HL-60/S4 treated with phorbol 12-myristate 13-acetate at 8.2 ng/mL for 4 days and 3 days (cell line): Measurements from ENCODE around the gene WRNIP1.

Experiments
- in situ Hi-C: fragments of 300-500 bp; cut with MboI; formaldehyde crosslinking; loops from 2 replicates; pipeline ENCODE4 v1.15.0; 2022; ENCODE audit warnings: low sequenced_read_pairs

The WRNIP1 gene

DNA sequence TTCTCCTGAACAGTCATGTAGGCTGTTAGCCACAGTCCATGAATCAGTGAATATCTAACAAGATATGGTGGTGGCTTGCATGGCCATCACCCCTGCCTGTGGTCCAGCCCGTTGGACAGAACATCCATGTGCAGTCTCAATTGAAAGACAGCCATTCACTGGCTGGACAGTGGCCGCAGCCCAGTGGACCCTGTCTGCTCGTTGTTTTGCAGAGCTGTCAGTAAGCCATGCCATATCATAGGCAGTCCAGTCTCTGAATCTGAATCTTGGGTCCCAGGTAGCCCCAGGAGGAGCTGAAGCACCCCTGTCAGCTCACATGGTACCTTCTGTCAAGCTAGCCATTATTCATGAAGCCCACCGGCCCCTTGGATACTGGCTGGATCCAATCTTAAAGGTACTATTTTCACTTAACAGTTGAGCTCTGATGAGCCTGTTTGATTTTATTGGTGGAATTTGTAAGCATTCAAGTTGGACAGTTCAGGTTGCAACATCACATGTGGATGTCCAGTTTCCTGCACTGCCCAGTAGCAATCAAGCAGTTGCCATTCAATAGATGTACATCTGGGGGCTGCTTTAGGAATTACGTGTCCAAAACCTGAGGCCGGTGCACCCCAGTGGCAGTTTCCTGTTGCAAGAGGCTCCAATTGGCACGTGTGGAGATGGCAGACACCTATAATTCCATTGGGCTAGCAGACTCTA is 38.7 kb downstream of the WRNIP1 start:
- in situ Hi-C loops, result no loop called here

DNA sequence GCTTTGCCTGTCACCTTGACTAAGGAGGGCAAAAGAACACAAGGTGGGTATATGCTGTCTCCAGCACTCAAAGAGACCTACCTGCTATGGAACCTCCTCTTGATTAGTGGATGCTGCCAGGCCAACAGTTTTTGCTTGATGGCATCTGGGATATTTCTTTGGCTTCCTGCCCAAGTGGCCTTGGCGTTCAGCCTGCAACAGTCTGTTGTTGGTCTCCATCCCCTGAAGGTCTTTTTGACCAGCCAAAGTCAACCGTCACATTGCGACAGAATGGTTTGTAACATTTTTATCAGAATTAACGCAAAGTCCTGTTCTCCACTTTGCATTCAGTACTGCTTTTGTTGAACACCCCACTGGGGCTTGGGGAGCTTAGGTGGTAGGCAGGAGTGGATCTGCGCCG is 39.3 kb downstream of the WRNIP1 start:
- in situ Hi-C loops, result no loop called here

DNA sequence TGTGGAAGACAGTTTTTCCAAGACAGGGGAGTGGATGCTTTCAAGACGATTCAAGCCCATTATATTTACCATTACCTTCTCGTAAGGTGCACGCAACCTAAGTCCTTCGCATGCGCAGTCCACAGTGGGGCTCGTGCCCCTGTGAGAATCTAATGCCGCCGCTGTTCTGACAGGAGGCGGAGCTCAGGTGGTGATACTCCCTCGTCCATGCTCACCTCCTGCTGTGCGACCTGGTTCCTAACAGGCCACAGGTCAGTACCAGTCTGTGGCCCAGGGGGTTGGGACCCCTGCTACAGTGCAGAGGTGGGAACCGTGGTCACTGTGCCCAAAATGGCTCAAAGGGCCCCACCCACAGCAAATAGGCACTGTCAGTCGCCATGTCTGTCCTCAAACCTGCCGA is 39.8 kb downstream of the WRNIP1 start:
- in situ Hi-C loops, result no loop called here

DNA sequence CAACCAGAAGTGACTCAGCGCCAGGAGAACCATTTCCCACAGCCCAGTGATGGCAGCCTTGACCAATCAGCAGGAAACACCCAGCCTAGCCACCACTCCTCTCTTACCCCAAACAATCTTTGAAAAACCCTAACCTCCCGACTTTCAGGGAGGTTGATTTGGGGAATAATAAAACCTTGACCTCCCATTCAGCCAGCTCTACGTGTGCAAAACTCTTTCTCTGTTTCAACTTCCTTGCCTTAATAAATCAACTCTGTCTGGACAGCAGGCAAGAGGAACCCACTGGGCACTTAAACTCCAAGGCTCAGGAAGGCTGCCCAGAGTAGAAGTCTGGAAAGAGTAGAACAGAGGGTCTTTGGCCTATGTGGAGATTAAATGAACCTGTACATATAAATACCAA is 41.5 kb downstream of the WRNIP1 start:
- in situ Hi-C loops, result no loop called here

DNA sequence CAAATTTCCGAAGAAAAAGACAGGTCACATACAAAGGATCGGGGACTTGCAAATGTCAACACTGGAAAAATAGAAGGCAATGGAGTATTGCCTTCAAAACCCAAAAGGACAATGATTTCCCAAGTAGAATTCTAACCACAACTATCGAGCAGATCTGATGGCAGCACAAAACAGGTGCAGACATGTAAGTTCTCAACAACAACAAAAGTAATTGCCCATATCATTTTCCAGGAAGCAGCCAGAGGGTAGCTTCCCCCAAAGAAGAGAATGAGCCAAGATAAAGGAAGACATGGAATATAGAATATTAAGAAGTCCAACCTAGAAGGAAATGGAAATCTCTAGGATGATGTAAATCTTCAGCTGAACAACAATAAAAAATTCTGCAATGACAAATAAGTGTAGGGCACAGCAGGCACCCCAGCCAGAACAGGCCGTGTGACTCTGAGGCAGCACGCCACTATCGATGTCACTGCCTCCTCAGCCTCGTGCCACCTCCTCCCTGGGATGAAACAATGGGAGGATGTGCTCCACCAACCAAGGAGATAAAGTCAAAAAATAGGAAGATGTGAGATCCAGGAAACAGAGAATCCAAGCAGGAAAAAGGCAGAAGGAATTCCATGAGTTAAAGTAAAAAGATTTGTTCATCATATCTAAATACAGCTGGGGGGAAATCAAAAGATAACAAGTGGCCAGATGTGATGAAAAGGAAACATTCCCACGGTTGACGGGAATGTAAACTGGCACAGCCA is 42.3 kb downstream of the WRNIP1 start:
- in situ Hi-C loops, result no loop called here

DNA sequence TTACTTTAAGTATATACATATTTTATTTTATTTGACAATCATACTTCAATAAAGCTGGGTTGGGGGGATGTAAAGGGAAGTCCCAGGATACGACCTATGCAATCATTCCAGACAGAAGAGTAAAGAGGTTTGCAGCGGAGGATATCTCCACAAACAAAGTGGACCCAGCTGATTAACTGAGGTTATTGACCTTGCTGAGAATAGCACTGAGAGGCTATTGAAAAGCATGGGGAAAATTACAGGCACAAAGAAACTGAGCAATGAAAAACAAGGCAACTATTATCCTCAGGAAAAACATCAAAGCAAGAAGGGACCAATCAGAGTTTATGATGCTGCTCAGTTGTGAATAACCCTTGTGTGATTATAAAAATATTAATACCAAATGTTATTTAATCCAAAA is 43.8 kb downstream of the WRNIP1 start:
- in situ Hi-C loops, result no loop called here

DNA sequence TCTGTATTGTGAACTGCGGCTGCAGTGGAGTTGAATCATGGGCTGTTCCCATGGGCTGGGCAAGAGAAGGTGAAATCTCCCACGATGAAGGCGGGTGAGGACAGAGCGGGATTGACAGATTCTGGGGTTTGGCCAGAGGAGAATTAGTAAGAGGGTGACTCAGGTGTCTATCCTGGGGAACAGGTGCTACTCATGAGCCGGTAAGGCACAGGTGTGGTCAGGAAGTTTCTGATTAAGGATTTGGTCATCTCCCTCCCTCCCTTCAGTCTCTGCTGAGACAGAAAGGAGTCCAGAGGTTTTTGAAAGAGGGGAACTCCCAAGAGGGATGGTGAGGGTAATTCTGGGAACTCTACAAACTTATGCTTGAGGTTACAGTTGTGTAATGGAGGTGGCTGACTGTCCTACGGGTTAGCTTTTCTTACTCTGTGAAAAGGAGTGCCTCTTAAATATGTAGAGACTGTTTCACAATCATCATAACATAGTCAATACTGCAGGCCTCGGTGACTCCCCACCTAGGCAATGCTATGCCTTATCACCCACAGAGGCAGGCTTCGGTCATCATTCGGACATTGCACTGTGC is 45.0 kb downstream of the WRNIP1 start:
- in situ Hi-C loops, result no loop called here

DNA sequence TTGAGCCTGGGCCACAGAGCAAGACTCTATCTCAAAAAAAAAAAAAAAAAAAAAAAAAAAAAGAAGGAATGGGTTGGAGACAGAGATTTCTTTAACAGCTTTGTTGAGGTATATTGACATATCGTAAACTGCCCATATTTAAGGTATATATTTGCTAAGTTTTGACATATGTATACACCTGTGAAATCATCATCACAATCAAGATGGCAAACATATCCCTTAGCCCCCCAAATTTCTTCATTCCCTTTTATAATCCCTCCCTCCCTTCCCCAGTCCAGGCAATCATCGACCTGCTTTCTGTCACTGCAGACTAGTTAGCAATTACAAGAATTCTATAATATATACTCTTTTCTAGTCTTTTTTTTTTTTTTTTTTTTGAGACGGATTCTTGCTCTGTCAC is 47.5 kb downstream of the WRNIP1 start:
- in situ Hi-C loops, result no loop called here

DNA sequence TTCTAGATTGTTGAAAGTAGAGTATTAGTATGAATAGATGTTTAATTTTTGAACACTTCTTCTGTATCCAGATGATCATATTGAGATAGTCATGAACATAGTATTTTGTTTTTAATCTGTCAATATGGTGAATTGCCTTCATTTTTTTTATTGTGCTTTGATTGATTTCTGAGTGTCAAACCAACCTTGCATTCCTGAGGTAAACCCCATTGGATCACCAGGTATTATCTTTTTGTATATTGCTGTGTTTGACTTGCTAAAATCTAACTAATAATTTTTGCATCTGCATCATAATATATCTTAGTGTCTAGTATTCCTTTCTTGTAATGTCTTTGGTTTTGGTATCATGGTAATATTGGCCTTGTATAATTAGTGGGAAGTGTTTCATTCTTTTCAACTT is 51.0 kb downstream of the WRNIP1 start:
- in situ Hi-C loops, result no loop called here

DNA sequence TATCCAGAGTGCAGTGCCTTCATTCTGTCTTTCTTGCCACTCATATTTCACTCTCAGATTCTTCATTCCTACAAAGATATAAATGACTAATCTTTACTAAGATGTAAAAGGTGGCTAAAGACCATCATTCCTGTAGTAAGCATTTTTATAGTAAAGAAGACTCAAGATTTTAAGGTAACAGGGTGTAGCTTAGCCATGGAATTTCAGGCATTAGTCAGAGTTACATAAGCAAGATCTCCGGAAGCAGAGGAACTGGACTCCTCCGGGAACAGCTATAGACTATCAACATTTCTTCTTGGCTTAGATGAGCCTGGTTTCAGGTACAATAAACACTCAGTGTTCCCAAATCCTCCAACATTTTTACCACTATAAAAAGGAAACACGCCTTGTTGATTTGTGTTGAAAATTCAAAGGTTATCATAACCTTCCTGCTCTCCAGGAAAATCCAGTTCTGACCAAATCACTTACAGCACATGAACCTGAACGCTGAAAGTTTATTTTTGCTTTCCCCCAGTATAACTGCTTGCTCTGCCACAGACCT is 52.8 kb downstream of the WRNIP1 start:
- in situ Hi-C loops, result no loop called here

DNA sequence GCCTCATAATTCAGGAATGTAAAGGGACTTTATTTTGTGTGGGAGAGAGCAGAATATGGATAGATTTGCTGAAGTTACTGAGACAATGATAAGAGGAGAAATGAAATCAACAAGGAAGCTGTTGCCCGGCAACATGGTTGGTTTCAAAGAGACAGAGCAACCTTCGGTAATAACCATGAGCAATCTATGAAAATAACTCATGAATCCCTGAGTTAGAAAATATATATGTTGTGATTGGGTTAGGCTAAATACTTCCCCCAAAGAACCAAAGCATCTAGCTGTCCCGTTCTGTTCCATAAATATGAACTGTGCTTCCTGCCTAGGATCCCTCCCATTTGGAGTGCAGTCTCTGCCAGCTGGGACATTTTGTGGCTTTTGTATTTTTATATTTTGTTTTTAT is 53.4 kb downstream of the WRNIP1 start:
- in situ Hi-C loops, result no loop called here

DNA sequence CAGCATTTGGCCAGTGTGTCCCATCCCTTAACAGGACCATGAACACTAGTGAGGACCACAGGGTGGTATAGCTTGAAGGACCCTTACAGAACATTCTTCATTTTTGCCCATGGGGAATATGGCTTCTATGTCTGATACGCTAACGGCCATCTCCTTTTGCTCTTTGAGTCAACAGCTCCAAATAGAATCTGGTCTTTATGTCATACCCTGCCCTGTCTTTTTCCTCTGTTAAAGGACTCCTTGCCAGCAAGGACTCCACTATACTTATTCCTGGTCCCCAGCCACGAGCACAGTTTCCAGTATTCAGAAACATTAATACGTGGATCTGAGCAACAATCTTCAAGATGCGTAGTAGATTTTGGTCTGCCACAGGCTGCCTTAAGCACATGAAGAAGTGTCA is 53.9 kb downstream of the WRNIP1 start:
- in situ Hi-C loops, result no loop called here

DNA sequence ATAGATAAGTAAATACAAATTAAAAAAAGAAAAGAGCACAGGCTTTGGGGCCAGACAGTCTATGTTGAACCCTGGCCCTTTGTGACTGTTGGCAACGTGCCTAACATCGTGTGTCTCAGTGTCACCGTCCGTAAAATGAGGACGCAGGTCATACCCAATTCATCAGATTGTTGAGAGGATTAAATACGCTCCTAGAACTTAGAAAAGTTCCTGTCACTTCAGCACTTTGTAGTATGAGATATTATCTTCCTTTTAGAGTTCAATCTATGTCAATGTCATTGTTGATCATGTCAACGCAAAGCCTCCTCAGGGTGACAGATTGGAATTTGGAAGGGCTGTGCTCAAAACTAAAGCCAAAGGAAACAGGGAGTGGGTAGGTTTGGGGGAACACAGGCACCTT is 54.8 kb downstream of the WRNIP1 start:
- in situ Hi-C loops, result no loop called here

DNA sequence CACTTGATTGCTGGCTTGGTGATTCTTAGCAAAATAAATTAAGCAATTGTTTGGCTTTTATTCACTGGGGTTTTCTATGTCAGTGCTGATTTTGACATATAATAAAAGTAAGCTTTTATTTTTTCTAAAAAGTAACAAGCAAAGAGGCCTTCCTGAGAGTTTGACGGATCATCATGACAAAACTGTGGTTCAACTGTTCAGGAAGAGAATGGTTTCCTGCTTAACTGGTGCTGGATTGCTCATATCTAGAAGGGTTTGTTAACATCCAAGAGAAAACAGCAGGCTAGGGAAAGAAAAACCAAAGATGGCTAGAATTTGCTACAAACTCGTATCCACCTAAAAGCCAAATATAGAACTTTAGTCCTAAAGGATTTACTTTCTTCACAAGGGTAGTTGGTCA is 55.2 kb downstream of the WRNIP1 start:
- in situ Hi-C loops, result no loop called here

DNA sequence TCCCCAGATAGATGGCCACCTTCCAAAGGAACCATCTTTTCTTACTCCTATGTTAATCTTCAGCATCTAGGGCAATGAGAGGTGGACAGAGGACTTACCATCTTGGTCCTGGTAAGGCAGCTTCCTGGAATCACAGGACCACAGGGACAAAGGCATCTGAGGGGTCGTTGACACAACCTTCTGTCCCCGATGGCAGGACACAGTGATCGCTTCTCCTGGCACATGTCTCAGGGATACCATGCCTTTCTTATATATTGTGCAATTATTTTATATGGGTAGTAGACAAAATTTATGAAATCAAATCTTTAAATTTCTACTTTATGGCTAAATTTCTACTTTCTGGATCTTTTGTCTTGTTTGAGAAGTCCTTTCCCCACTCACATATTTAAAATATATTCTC is 56.4 kb downstream of the WRNIP1 start:
- in situ Hi-C loops, result no loop called here

DNA sequence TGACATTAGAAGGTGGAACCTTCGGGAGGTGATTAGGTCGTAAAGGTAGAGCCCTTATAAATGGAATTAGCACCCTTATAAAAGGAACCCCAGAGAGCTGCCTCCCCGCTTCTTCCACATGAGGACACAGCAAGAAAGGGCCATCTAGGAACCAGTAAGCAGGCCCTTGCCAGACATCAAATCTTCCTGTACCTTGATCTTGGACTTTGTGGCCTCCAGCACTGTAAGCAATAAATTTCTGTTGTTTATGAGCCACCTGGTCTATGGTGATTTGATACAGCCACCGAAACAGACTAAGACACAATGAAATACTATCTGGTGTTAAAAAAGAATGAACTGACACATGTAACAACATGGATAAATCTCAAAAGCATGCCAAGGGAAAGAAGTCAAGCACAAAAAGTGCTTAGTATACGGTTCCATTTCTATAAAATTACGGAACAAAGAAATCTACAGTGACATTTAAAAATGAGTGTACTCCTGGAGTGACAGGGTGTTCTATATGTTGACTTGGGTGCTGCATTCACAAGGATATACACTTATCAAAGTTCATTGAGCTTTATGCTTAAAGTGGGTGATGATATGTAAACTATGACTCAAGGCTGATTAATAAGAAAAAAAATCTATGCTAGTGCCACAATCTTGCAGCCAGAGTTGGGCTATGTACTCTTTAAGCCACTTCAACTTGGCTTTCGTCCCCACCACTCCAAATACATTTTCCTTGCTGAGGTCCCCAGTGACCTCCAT is 58.1 kb downstream of the WRNIP1 start:
- in situ Hi-C loops, result no loop called here

DNA sequence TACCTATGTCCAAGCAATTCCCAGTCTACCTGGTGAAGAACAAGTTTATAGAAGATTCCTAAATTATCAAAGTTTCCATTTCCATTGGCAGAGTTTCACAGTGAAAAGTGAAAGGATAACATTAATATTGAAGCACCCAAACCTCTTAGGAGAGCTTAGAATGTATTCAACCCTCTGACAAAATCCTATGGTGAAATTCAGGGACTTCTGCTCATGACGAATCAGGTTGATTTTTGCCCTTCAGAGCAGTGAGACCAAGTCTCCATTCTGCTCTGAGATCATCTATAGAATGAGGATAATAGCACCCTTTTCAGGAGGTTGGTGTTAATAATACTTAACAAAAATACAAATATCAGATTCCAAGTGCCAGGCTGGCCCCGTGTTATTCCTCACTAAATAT is 60.9 kb downstream of the WRNIP1 start:
- in situ Hi-C loops, result no loop called here

DNA sequence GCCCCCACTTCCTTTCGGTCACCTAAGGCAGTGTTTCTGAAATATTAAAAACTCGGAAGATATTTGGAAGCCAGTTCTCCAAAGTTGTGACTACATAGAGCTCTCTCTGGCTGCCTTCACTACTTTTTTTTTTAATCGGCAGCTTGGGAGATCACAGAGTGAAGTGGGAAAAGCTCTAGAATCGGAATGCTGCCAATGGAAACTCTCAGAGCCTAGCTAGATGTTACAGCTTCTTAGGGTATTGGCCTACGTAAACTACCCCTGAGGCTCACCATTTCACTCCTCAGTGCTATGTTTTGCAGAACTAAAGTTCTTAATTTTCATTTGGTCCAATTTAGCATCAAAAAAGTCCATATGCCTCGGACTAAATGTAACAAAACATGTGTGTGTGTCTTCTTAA is 61.9 kb downstream of the WRNIP1 start:
- in situ Hi-C loops, result no loop called here

DNA sequence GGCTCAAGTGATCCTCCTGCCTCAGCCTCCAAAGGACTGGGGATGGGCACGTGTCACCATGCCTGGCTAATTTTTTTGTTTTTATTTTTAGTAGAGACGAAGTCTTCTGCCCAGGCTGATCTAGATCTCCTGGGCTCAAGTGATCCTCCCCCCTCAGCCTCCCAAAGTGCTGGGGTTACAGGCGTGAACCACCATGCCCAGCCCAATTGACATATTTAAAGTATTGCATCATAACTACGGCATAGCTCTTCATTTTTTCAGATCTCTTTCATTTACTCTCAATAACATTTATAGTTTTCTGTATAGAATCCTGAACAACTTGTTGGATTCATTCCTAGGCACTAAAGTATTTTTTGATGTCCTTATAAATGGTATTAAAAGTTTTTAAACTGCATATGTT is 63.4 kb downstream of the WRNIP1 start:
- in situ Hi-C loops, result no loop called here

DNA sequence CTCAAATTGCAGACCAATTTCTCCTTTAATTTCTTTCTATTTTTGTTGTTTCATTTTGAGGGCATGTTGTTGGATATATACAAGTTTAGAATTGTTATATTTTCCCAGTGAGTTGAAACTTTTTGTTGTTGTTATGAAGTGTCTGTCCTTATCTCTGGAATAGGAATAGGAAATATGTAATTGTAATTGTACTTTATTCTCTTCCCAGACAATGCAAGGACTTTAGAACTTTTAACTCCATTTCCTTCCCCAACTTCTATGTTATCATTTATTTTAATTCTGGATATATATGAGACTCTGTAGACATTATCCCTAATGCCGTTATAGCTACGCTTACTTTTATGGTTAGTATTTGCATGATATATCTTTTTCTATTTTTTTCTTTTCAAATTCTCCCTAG is 64.1 kb downstream of the WRNIP1 start:
- in situ Hi-C loops, result no loop called here

DNA sequence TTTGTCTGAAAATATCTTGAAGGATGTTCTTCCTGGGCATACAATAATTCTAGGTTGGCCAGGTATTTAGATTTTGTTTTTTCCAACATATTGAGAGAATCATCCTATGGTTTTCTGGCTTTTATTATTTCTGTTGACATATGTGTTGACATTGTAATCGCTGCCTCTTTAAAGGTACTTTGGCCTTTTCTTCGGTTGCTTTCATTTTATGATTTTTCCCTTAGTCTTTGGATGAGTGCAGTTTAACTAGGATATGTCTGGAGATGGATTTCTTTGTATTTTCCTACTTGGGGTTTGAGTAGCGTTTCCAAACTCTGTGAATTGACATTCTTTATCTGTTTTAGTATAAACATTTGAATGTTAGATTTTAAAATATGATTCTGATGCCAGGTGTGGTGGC is 65.0 kb downstream of the WRNIP1 start:
- in situ Hi-C loops, result no loop called here
